GM23248 (cell line): Measurements from ENCODE around the gene SMIM24. TPM values are rescaled to one million over a fixed set of nuclear protein-coding genes. Genes with fewer than 3 reads are reported as not detected.
"Not testable (repeated sequence)": the region's sequence is repeated elsewhere in the genome, so short reads cannot be mapped to it uniquely, and the experiment has no call there.

Experiments
- DNase-seq: peaks from one replicate; pipeline ENCODE4 v3.0.0-alpha.2; 2015
- H2AFZ ChIP-seq: fragments of 200-600 bp; sonication (generic); 2 replicates; pipeline ENCODE4 v1.6.1; 2016; ENCODE audit warnings: antibody characterized with exemption
- H3F3A ChIP-seq: fragments of 200-600 bp; sonication (generic); 2 replicates; pipeline ENCODE4 v1.6.1; 2016; ENCODE audit warnings: mild to moderate bottlenecking, antibody characterized with exemption, mixed run types; ENCODE audit not compliant: insufficient read depth
- H3K27ac ChIP-seq: fragments of 200-600 bp; sonication (generic); 2 replicates; pipeline ENCODE4 v1.5.1; 2016; ENCODE audit warnings: mild to moderate bottlenecking
- H3K27me3 ChIP-seq: fragments of 200-600 bp; sonication (generic); replicated peaks from 2 replicates; pipeline ENCODE4 v1.6.1; 2016; ENCODE audit warnings: mild to moderate bottlenecking; ENCODE audit not compliant: insufficient read depth
- H3K36me3 ChIP-seq: fragments of 200-600 bp; sonication (generic); 2 replicates; pipeline ENCODE4 v1.6.1; 2016; ENCODE audit warnings: low read depth, mild to moderate bottlenecking
- H3K4me1 ChIP-seq: fragments of 200-600 bp; sonication (generic); 2 replicates; pipeline ENCODE4 v1.6.1; 2016; ENCODE audit warnings: mild to moderate bottlenecking; ENCODE audit not compliant: insufficient read depth
- H3K4me2 ChIP-seq: fragments of 200-600 bp; sonication (generic); one replicate; pipeline ENCODE4 v1.6.1; 2016; ENCODE audit warnings: mild to moderate bottlenecking; ENCODE audit not compliant: unreplicated experiment
- H3K4me3 ChIP-seq: fragments of 200-600 bp; sonication (generic); 2 replicates; pipeline ENCODE4 v1.5.1; 2016; ENCODE audit warnings: mild to moderate bottlenecking
- H3K79me2 ChIP-seq: fragments of 200-600 bp; sonication (generic); 2 replicates; pipeline ENCODE4 v1.6.1; 2016; ENCODE audit warnings: mild to moderate bottlenecking; ENCODE audit not compliant: insufficient read depth
- H3K9ac ChIP-seq: fragments of 200-600 bp; sonication (generic); 2 replicates; pipeline ENCODE4 v1.6.1; 2016; ENCODE audit warnings: mild to moderate bottlenecking
- H3K9me2 ChIP-seq: fragments of 200-600 bp; sonication (generic); 2 replicates; pipeline ENCODE4 v1.6.1; 2016; ENCODE audit warnings: mixed run types, mild to moderate bottlenecking, moderate library complexity; ENCODE audit not compliant: insufficient read depth
- H3K9me3 ChIP-seq: fragments of 200-600 bp; sonication (generic); one replicate; pipeline ENCODE4 v1.6.1; 2017; ENCODE audit warnings: low read depth
- H4K20me1 ChIP-seq: fragments of 200-600 bp; sonication (generic); 2 replicates; pipeline ENCODE4 v1.6.0; 2016; ENCODE audit not compliant: insufficient read depth
- EZH2 ChIP-seq: fragments of 200-600 bp; sonication (generic); IDR thresholded peaks from 2 replicates; pipeline ENCODE4 v1.6.1; 2018; ENCODE audit warnings: antibody characterized with exemption, mild to moderate bottlenecking; ENCODE audit not compliant: insufficient read depth, poor library complexity, severe bottlenecking
- EZH2phosphoT487 ChIP-seq: fragments of 200-600 bp; sonication (generic); IDR thresholded peaks from 2 replicates; pipeline ENCODE4 v1.6.1; 2018; ENCODE audit warnings: antibody characterized with exemption, moderate library complexity, mild to moderate bottlenecking, low read depth; ENCODE audit not compliant: insufficient read depth
- WGBS, 2 experiments: methylation state at CpG; one replicate each; pipeline ENCODE4 v1.1.6; 2015 to 2017; ENCODE audit warnings: low lambda C conversion rate in 2 of 2, low coverage in 1 of 2; ENCODE audit errors: missing lambda C conversion rate in 2 of 2; 5-methylcytosine and 5-hydroxymethylcytosine counted together
- in situ Hi-C: fragments of 300-500 bp; cut with MboI; formaldehyde crosslinking; loops from 2 replicates; pipeline ENCODE4 v1.15.0; 2020
- polyA plus RNA-seq: library from polyadenylated mRNA; unstranded; fragments of >200 nt; fragmentation: Nextera tagmentation; extraction: Ambion mirVana; gene quantifications from 2 replicates; pipeline ENCODE4 v1.2.1, GENCODE V29; 2016
- total RNA-seq: library from RNA; depleted of rRNA; stranded (reverse); fragments of >200 nt; shearing (Covaris generic); gene quantifications from 2 replicates; pipeline ENCODE4 v1.2.3, GENCODE V29; 2014; rRNA removed

SMIM24 gene
- total RNA-seq = not detected in 2 replicates
- not detected in 2 replicates for polyA plus RNA-seq

DNA sequence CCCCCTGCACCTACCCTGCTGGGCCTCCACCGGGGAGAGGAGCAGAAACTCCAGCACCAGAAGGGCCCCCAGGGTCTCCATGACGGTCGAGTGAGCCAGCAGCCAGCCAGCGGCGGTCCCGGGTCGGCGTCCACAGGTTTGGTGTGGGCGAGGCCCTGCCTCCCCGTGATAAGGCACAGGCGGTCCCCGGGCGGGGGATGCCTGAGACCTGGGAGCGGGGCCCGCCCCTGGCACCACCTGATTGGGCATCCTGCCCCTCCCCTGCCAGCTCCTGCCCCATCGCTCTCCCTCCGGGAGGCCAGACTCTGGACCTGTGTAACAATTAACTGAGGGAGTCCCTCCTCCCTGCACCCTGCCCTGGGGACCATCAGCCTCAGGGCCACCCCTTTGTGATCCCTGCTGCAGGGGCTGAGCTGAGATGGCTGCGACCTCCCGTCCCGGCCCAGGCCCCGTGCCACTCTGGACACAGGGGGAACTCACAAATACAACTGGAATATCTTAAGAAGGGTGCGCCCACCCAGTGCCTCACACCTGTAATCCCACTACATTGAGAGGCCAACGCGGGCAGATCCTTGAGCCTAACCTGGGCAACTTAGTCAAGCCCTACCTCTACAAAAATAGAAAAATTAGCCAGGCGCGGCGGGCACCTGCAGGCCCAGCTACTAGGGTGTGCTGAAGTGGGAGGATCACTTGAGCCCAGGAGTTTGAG lies at the start of gene SMIM24:
Gene SMIM24 (minus strand): TSS at position 143 of the 709 bp plus-strand sequence. CDS start 62 bp downstream, at position 81.
- Histone ChIP-seq H3K9ac (no peak within 1 kb of the TSS), H3F3A (no peaks in the 10 kb centered on the region), H3K4me3 (no peak within 1 kb of the TSS), H4K20me1 (no peaks in the 10 kb centered on the region), H3K4me1 (no peaks in the 10 kb centered on the region), H3K27me3 (peaks cover 21% of the 10 kb centered on the region), H3K27ac (no peak within 1 kb of the TSS), H2AFZ (no peak within 1 kb of the TSS), H3K79me2 (no peaks in the 10 kb centered on the region), H3K9me3 (no peaks in the 10 kb centered on the region), H3K9me2 (no peaks in the 10 kb centered on the region), H3K4me2 (no peak within 1 kb of the TSS), H3K36me3 (no peaks in the 10 kb centered on the region)
- WGBS, 2 experiments = 51 to 63% methylated on average over 17 to 25 of the region's 27 CpGs
- no peak for DNase-seq
- in situ Hi-C loops = no loop called here
- TF ChIP-seq EZH2phosphoT487 = no peak

DNA sequence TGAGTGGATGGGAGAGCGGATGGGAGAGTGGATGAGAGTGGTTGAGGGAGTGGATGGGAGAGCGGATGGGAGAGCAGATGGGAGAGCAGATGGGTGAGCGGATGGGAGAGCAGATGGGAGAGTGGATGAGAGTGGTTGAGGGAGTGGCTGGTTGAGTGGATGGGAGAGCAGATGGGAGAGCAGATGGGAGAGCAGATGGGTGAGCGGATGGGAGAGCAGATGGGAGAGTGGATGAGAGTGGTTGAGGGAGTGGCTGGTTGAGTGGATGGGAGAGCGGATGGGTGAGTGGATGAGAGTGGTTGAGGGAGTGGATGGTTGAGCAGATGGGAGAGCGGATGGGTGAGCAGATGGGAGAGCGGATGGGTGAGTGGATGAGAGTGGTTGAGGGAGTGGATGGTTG lies 49.0 kb upstream of the SMIM24 start:
- H3K9me3 ChIP-seq, H3K4me1 ChIP-seq, DNase-seq, H3K27ac ChIP-seq, in situ Hi-C loops, H3F3A ChIP-seq, H3K79me2 ChIP-seq, H3K4me2 ChIP-seq, H3K27me3 ChIP-seq, H3K36me3 ChIP-seq, H4K20me1 ChIP-seq, H3K4me3 ChIP-seq, H3K9me2 ChIP-seq, H2AFZ ChIP-seq, H3K9ac ChIP-seq: not testable (repeated sequence)
- 99 to 100% methylated on average over 1 to 7 of the region's 7 CpGs for WGBS, 2 experiments

DNA sequence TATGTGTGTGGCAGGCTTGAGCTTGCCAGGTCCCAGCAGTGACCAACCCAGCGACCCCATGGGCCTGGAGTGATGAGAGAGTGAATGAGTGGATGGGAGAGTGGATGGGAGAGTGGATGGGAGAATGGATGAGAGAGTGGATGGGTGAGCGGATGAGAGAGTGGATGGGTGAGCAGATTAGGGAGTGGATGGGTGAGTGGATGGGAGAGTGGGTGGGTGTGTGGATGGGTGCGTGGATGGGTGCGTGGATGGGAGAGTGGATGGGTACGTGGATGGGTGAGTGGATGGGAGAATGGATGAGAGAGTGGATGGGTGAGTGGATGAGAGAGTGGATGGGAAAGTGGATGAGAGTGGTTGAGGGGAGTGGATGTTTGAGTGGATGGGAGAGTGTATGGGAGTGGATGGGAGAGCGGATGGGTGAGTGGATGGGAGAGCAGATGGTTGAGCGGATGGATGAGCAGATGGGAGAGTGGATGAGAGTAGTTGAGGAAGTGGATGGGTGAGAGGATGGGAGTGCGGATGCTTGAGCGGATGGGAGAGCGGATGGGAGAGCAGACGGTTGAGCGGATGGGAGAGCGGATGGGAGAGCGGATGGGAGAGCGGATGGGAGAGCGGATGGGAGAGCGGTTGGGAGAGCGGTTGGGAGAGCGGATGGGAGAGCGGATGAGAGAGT lies 48.4 kb upstream of the SMIM24 start:
- H3K79me2 ChIP-seq = peaks cover 3% of the 10 kb centered on the region
- H3K36me3 ChIP-seq = no peaks in the 10 kb centered on the region; the same call in 1 of the 2 replicates
- H3K9me3 ChIP-seq = no peaks in the 10 kb centered on the region
- H3K9ac ChIP-seq = no peak overlapping the region
- no peak for DNase-seq
- H3F3A ChIP-seq = no peaks in the 10 kb centered on the region
- no peaks in the 10 kb centered on the region for H4K20me1 ChIP-seq
- no peak overlapping the region for H3K4me3 ChIP-seq
- in situ Hi-C loops = no loop called here
- H3K4me1 ChIP-seq = no peaks in the 10 kb centered on the region
- H3K4me2 ChIP-seq = no peak overlapping the region
- TF ChIP-seq EZH2 (no peak), EZH2phosphoT487 (no peak)
- no peaks in the 10 kb centered on the region for H3K9me2 ChIP-seq
- no peak overlapping the region for H2AFZ ChIP-seq
- WGBS, 2 experiments = 95 to 99% methylated on average over 8 to 20 of the region's 20 CpGs
- no peaks in the 10 kb centered on the region for H3K27me3 ChIP-seq
- no peak overlapping the region for H3K27ac ChIP-seq

DNA sequence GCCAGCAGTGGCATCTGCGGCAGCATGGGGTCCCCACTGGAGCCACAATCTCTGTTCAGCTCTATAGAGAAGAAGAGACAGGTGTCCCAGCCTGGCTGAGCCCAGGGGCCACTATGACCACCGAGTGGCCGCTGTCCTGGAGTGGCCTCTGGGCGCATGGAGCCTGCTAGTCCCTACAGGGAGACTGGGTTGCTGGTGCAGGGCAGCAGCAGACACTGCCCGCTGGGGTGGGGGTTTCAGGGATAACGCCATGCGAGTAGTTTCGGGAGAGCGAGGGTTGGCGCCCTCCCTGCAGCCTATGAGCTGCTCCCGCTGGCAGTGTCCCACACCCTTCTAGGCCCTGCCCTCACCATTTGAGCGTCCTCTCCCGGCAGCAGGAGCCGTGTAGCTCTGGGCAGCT lies 47.8 kb upstream of the SMIM24 start:
- no peaks in the 10 kb centered on the region for H3F3A ChIP-seq
- H3K9me2 ChIP-seq = no peaks in the 10 kb centered on the region
- H3K27me3 ChIP-seq = no peaks in the 10 kb centered on the region
- WGBS, 2 experiments = 98 to 99% methylated on average over 12 to 14 of the region's 14 CpGs
- H3K9ac ChIP-seq = no peak overlapping the region
- no peak for DNase-seq
- H3K4me1 ChIP-seq = no peaks in the 10 kb centered on the region
- H2AFZ ChIP-seq = no peak overlapping the region
- in situ Hi-C loops = no loop called here
- H3K27ac ChIP-seq = no peak overlapping the region
- no peaks in the 10 kb centered on the region; the same call in 1 of the 2 replicates for H3K36me3 ChIP-seq
- no peak overlapping the region for H3K4me3 ChIP-seq
- TF ChIP-seq EZH2phosphoT487 = no peak
- no peak for TF ChIP-seq EZH2
- H4K20me1 ChIP-seq = no peaks in the 10 kb centered on the region
- peaks cover 9% of the 10 kb centered on the region for H3K79me2 ChIP-seq
- no peaks in the 10 kb centered on the region for H3K9me3 ChIP-seq
- H3K4me2 ChIP-seq = no peak overlapping the region
